ENCODE results near the gene CDK13. TPM values are rescaled to one million over a fixed set of nuclear protein-coding genes. Genes with fewer than 3 reads are reported as not detected.

CDK13 gene
- total RNA-seq, 1 experiment from 2014 or later, result 52.2 TPM

- Histone ChIP-seq H3K27me3 (ENCODE audit: insufficient read depth, low read length) (no peaks in the 10 kb centered on the region), H3T11ph (ENCODE audit: low read length) (no peak overlapping the region), H4K8ac (replicated peaks; ENCODE audit: insufficient read length, low read depth, low read length) (no peak overlapping the region), H2AFZ (ENCODE audit: low read length) (no peak overlapping the region), H2BK5ac (ENCODE audit: insufficient read length, low read length) (no peak overlapping the region), H3K9me3 (ENCODE audit: control insufficient read depth, low read depth, low read length) (no peaks in the 10 kb centered on the region), H3K4ac (ENCODE audit: low read depth, low read length) (no peak overlapping the region), H2BK120ac (ENCODE audit: low read depth, low read length, poor library complexity, severe bottlenecking) (no peak overlapping the region), H2BK12ac (ENCODE audit: insufficient read length, low read depth, low read length) (no peak overlapping the region), H3K27ac (ENCODE audit: insufficient read length, low read depth, low read length) (no peak overlapping the region), H3K18ac (ENCODE audit: insufficient read length, low read depth, low read length) (no peak overlapping the region), H3K14ac (ENCODE audit: insufficient read depth, low read length) (no peak overlapping the region), H3K23me2 (ENCODE audit: insufficient read length, low read depth, low read length, poor library complexity, severe bottlenecking) (no peaks in the 10 kb centered on the region), H3K4me1 (ENCODE audit: insufficient read depth, low read length) (no peaks in the 10 kb centered on the region; the same call in 1 of the 2 replicates), H4K5ac (ENCODE audit: insufficient read length, low read depth, low read length) (no peak overlapping the region), H3K56ac (ENCODE audit: insufficient read length, low read depth, low read length) (no peak overlapping the region), H2AK5ac (ENCODE audit: insufficient read length, low read length) (no peak overlapping the region), H4K91ac (ENCODE audit: insufficient read length, low read depth, low read length) (no peak overlapping the region), H3K23ac (ENCODE audit: insufficient read length, low read depth, low read length) (no peak overlapping the region), H2BK15ac (ENCODE audit: low read depth, low read length) (no peak overlapping the region), H2BK20ac (ENCODE audit: low read depth, low read length, poor library complexity, severe bottlenecking) (no peak overlapping the region), H3K4me2 (ENCODE audit: insufficient read depth, insufficient read length, low read length) (no peak overlapping the region), H3K79me2 (ENCODE audit: insufficient read depth, low read length) (no peaks in the 10 kb centered on the region), H4K20me1 (ENCODE audit: control insufficient read depth, insufficient read depth, insufficient read length) (no peaks in the 10 kb centered on the region), H3K79me1 (ENCODE audit: insufficient read depth, low read depth, low read length, poor library complexity, severe bottlenecking) (no peaks in the 10 kb centered on the region), H3K9ac (ENCODE audit: extremely low read depth, insufficient read length, low read length) (no peak overlapping the region)
- Mint-ChIP-seq H3K27me3 (ENCODE audit: low read depth) (no peaks in the 10 kb centered on the region), H3K4me3 (no peak overlapping the region), H3K27ac (peak overlapping the region in 1 of 3 experiments; percentile 18; a peak in 1 of 7 replicates), H3K4me1 (peaks cover 2 to 9% of the 10 kb centered on the region in 2 experiments; a peak in 3 of 4 replicates), H3K9me3 (no peaks in the 10 kb centered on the region; a peak in 1 of 5 replicates), H3K36me3 (ENCODE audit: insufficient read depth in 1 of 3, low read depth in 3 of 3) (peaks cover 4 to 34% (median 8%) of the 10 kb centered on the region in 3 experiments; a peak in 6 of 7 replicates)
- DNase-seq, result no peak
- TF ChIP-seq CTCF (conservative IDR thresholded peaks at IDR 0.05), result no peak
- 100% methylated on average over 1 of the region's 5 CpGs for WGBS (ENCODE audit: extremely low coverage, insufficient read length, low lambda C conversion rate)
Observed at GRCh38 chr7:40024048-40024447, 74.0 kb downstream of the CDK13 start.
